GM12875 (cell line): ENCODE measurements around the gene ZFHX3.

ENCODE experiments used
- H3K4me3 ChIP-seq: one replicate; pipeline ENCODE4 v1.5.1; 2011; ENCODE audit warnings: low read depth, low read length, control low read depth
- CTCF ChIP-seq: IDR thresholded peaks from 2 replicates; pipeline ENCODE4 v1.5.1; 2011; ENCODE audit warnings: low read depth, mild to moderate bottlenecking, control low read depth, inconsistent platforms, low read length, moderate library complexity, borderline replicate concordance; ENCODE audit not compliant: insufficient read depth

Gene ZFHX3

GRCh38 chr16:72812672-72813071 lies 235.3 kb downstream of the ZFHX3 start:
- no peak overlapping the region for H3K4me3 ChIP-seq
- TF ChIP-seq CTCF, result no peak

GRCh38 chr16:72811876-72812275 lies 236.1 kb downstream of the ZFHX3 start:
- TF ChIP-seq CTCF, result no peak

GRCh38 chr16:72811188-72811720 lies 236.7 kb downstream of the ZFHX3 start:
- no peak for TF ChIP-seq CTCF

More at GRCh38 chr16:72811876-72812275, 236.1 kb downstream of the ZFHX3 start:
- no peak overlapping the region for H3K4me3 ChIP-seq

GRCh38 chr16:72810480-72810879 lies 237.4 kb downstream of the ZFHX3 start:
- no peak for TF ChIP-seq CTCF
- H3K4me3 ChIP-seq, result no peak overlapping the region

More at GRCh38 chr16:72811188-72811720, 236.7 kb downstream of the ZFHX3 start:
- no peak overlapping the region for H3K4me3 ChIP-seq

GRCh38 chr16:72809446-72809845 lies 238.5 kb downstream of the ZFHX3 start:
- no peak for TF ChIP-seq CTCF

GRCh38 chr16:72808754-72809153 lies 239.2 kb downstream of the ZFHX3 start:
- no peak overlapping the region for H3K4me3 ChIP-seq
- TF ChIP-seq CTCF, result no peak

More at GRCh38 chr16:72809446-72809845, 238.5 kb downstream of the ZFHX3 start:
- no peak overlapping the region for H3K4me3 ChIP-seq

- no peak overlapping the region for H3K4me3 ChIP-seq
- TF ChIP-seq CTCF, result no peak
These were observed 240.7 kb downstream of the ZFHX3 start for GRCh38 chr16:72807245-72807644.
